DND-41 (cell line): ENCODE data around the gene RUFY2.

Experiments used
- ATAC-seq: fragments of 200-7000 bp; cut with Tn5 transposase; 3 replicates; pipeline ENCODE4 v1.9.1; 2021; ENCODE audit warnings: low read depth; ENCODE audit not compliant: insufficient read depth
- DNase-seq: peaks from one replicate; pipeline ENCODE4 v3.0.0-alpha.2; 2020
- H2AFZ ChIP-seq: 2 replicates; pipeline ENCODE4 v1.6.0; 2012; ENCODE audit warnings: low read depth, low read length
- H3K27ac ChIP-seq: 2 replicates; pipeline ENCODE4 v1.5.1; 2012; ENCODE audit warnings: low read length, inconsistent platforms
- H3K27me3 ChIP-seq: fragments of 200-600 bp; sonication (generic); 2 replicates; pipeline ENCODE4 v1.6.0; 2012; ENCODE audit warnings: low read length, mild to moderate bottlenecking, inconsistent platforms; ENCODE audit not compliant: insufficient read depth, poor library complexity
- H3K36me3 ChIP-seq: 2 replicates; pipeline ENCODE4 v1.5.1; 2012; ENCODE audit warnings: low read length, inconsistent platforms; ENCODE audit not compliant: insufficient read depth
- H3K4me1 ChIP-seq: 2 replicates; pipeline ENCODE4 v1.5.1; 2012; ENCODE audit warnings: mild to moderate bottlenecking, low read length; ENCODE audit not compliant: insufficient read depth
- H3K4me2 ChIP-seq: 2 replicates; pipeline ENCODE4 v1.6.0; 2012; ENCODE audit warnings: mild to moderate bottlenecking, moderate library complexity, low read length, inconsistent platforms; ENCODE audit not compliant: insufficient read depth
- H3K4me3 ChIP-seq, 2 experiments: fragments of 200-600 bp in 1 of 2; shearing (Covaris generic) in 1 of 2; 2 replicates each; pipeline ENCODE4 v1.5.1; 2012 to 2016; ENCODE audit warnings: inconsistent platforms in 2 of 2, low read length in 2 of 2, mild to moderate bottlenecking in 2 of 2, low read depth in 1 of 2, moderate library complexity in 1 of 2
- H3K79me2 ChIP-seq: 2 replicates; pipeline ENCODE4 v1.6.0; 2012; ENCODE audit warnings: low read length, inconsistent platforms; ENCODE audit not compliant: insufficient read depth
- H3K9ac ChIP-seq: 2 replicates; pipeline ENCODE4 v1.6.0; 2012; ENCODE audit warnings: low read depth, mild to moderate bottlenecking, inconsistent platforms, low read length, moderate library complexity
- H3K9me3 ChIP-seq: 2 replicates; pipeline ENCODE4 v1.5.1; 2012; ENCODE audit warnings: low read length, moderate library complexity, mild to moderate bottlenecking, inconsistent platforms; ENCODE audit not compliant: insufficient read depth, severe bottlenecking
- H4K20me1 ChIP-seq: 2 replicates; pipeline ENCODE4 v1.6.0; 2012; ENCODE audit warnings: low read length; ENCODE audit not compliant: insufficient read depth
- CTCF ChIP-seq: IDR thresholded peaks from 2 replicates; pipeline ENCODE4 v1.5.1; 2012; ENCODE audit warnings: borderline replicate concordance, low read length, moderate library complexity, mild to moderate bottlenecking; ENCODE audit not compliant: poor library complexity, severe bottlenecking; ENCODE audit errors: extremely low read depth
- EZH2 ChIP-seq: IDR thresholded peaks from 3 replicates; pipeline ENCODE4 v1.6.1; 2012; ENCODE audit warnings: borderline replicate concordance, low read depth, mild to moderate bottlenecking, moderate library complexity, low read length, inconsistent platforms; ENCODE audit not compliant: severe bottlenecking

Gene RUFY2

GRCh38 chr10:68428396-68429104, 21.5 kb upstream of the RUFY2 start:
- Histone ChIP-seq H3K4me2 (no peak overlapping the region), H3K4me3 (no peak overlapping the region), H3K9ac (no peak overlapping the region), H3K79me2 (no peaks in the 10 kb centered on the region), H3K27ac (no peak overlapping the region), H3K27me3 (no peaks in the 10 kb centered on the region), H3K4me1 (peaks cover 7% of the 10 kb centered on the region), H4K20me1 (0 out of 2 replicates have a peak, but pooled peaks cover 5% of the 10 kb centered on the region), H2AFZ (no peak overlapping the region), H3K36me3 (peaks cover 64% of the 10 kb centered on the region), H3K9me3 (no peaks in the 10 kb centered on the region)
- TF ChIP-seq EZH2: no peak
- no peak for TF ChIP-seq CTCF
- DNase-seq: no peak
- ATAC-seq: no peak

GRCh38 chr10:68424454-68425014, 17.5 kb upstream of the RUFY2 start:
- TF ChIP-seq CTCF (no peak), EZH2 (no peak)
- Histone ChIP-seq H3K27me3 (no peaks in the 10 kb centered on the region), H3K9me3 (no peaks in the 10 kb centered on the region), H2AFZ (no peak overlapping the region), H3K4me1 (peaks cover 19% of the 10 kb centered on the region), H3K36me3 (peaks cover 61% of the 10 kb centered on the region), H3K9ac (no peak overlapping the region), H3K79me2 (peaks cover 4% of the 10 kb centered on the region), H3K4me2 (no peak overlapping the region), H4K20me1 (0 out of 2 replicates have a peak, but pooled peaks cover 5% of the 10 kb centered on the region), H3K4me3 (no peak overlapping the region), H3K27ac (no peak overlapping the region)
- DNase-seq (no peak), ATAC-seq (no peak)

GRCh38 chr10:68423522-68423921, 16.4 kb upstream of the RUFY2 start:
- Histone ChIP-seq H3K27ac (peak overlapping the region; percentile 66), H3K4me2 (peak overlapping the region; percentile 28; the same call in 1 of the 2 replicates)

More at GRCh38 chr10:68423522-68423921, 16.4 kb upstream of the RUFY2 start:
- peak; percentile 99 for ATAC-seq
- Histone ChIP-seq H3K9me3 (no peaks in the 10 kb centered on the region), H3K9ac (0 out of 2 replicates have a peak overlapping the region, but pooled peaks have one; percentile 0), H4K20me1 (0 out of 2 replicates have a peak, but pooled peaks cover 5% of the 10 kb centered on the region), H3K27me3 (no peaks in the 10 kb centered on the region), H3K4me3 (no peak overlapping the region), H2AFZ (no peak overlapping the region), H3K36me3 (peaks cover 63% of the 10 kb centered on the region), H3K4me1 (peaks cover 19% of the 10 kb centered on the region), H3K79me2 (peaks cover 4% of the 10 kb centered on the region)
- peak; percentile 91 for DNase-seq
- TF ChIP-seq CTCF: no peak
- no peak for TF ChIP-seq EZH2
